Activated CD8-positive, alpha-beta memory T cell treated with anti-CD3 and anti-CD28 coated beads for 36 hours (primary cell): Measurements from ENCODE around the gene P3H3. TPM values are rescaled to one million over a fixed set of nuclear protein-coding genes. Genes with fewer than 3 reads are reported as not detected.

Experiments used
- CTCF ChIA-PET: fragments of 350-600 bp; sonication (Branson Sonifier 250); formaldehyde crosslinking; loops from one replicate; lab custom pipeline; 2021; ENCODE audit warnings: antibody characterized with exemption; lab: Charles Lee
- POLR2A ChIA-PET: fragments of 350-600 bp; sonication (Branson Sonifier 250); formaldehyde crosslinking; loops from one replicate; lab custom pipeline; 2021; ENCODE audit warnings: antibody characterized with exemption; lab: Charles Lee
- total RNA-seq, 2 experiments: library from RNA; stranded (reverse); gene quantifications; one replicate each; pipeline ENCODE4 v1.2.3, GENCODE V29; 2021

P3H3 gene
- total RNA-seq, 2 experiments from 2014 or later, result 1.8 TPM

GRCh38 chr12:6850796-6851152 lies 22.6 kb downstream of the P3H3 start:
- ChIA-PET POLR2A (interaction anchor here (0.8 to 5.0 kb wide), 8 partner anchors 14 to 127 kb away, joined by 3 to 49 read pairs (median 8); partner anchors contain the start of genes COPS7A, LAG3, P3H3 and SPSB2), CTCF (interaction anchor here (0.5 to 5.1 kb wide), 7 partner anchors 15 to 278 kb away, joined by 3 to 29 read pairs (median 7); partner anchors contain the start of genes MLF2 and SPSB2)

GRCh38 chr12:6851153-6851920 lies 23.1 kb downstream of the P3H3 start, which contains the start of gene CDCA3:
TSS of gene CDCA3 (minus strand) at chr12:6851286. CDS start at chr12:6850952, 334 bp downstream.
- POLR2A ChIA-PET, result interaction anchor here (0.8 to 5.0 kb wide), 11 partner anchors 13 to 315 kb away, joined by 3 to 49 read pairs (median 8); partner anchors contain the start of genes COPS7A, LAG3, MLF2 and P3H3
- CTCF ChIA-PET, result interaction anchor here (0.5 to 5.1 kb wide), 11 partner anchors 16 to 278 kb away, joined by 3 to 63 read pairs (median 7); partner anchors contain the start of genes MLF2, SPSB2 and TPI1

DNA sequence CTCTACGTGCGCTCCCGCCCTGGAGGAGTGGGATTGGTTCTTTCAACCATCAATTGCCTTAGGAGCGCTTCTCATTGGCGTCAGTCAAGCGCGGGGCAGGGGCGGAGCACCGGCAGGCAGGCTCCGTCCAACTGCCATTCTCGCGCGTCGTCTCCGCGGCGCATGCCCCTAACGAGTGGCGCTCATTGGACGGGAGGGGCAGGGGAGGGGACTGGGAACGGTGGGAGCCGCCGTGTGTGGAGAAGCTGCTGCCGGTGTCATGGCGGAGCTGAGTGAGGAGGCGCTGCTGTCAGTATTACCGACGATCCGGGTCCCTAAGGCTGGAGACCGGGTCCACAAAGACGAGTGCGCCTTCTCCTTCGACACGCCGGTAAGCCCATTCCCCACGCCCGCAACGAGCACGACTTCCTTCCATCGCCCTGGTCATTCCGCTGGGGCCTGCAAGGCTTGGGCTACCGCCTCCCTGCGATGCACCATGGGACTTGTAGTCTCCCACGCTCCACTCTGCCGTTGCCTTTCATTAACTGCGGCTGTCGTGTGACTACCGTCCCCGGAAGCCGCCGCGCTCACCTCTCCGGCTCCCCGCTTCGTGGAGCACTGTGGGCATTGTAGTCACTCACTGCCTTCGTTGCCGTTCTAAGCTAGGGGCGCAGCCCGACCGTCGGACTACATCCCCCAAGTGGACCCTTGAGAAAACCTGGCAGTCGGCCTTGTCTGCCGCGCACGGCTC lies 23.9 kb downstream of the P3H3 start, which contains the start of gene USP5:
Gene USP5, plus strand, starts transcription at position 230 of the 730 bp plus-strand sequence. Its CDS starts 30 bp downstream, at position 260.
- ChIA-PET POLR2A (interaction anchor here (0.7 to 5.0 kb wide), 13 partner anchors 9 to 316 kb away, joined by 3 to 49 read pairs (median 6); partner anchors contain the start of genes COPS7A, MLF2, P3H3 and SPSB2), CTCF (interaction anchor here (1.3 to 5.1 kb wide), 11 partner anchors 10 to 109 kb away, joined by 4 to 63 read pairs (median 7); partner anchors contain the start of genes MLF2, SPSB2 and TPI1)

GRCh38 chr12:6852651-6853354 lies 24.6 kb downstream of the P3H3 start:
- ChIA-PET POLR2A (interaction anchor here (0.7 to 5.0 kb wide), 10 partner anchors 10 to 165 kb away, joined by 3 to 49 read pairs (median 8); partner anchors contain the start of genes COPS7A, MLF2, SPSB2 and TPI1), CTCF (interaction anchor here (1.0 to 5.1 kb wide), 11 partner anchors 9 to 129 kb away, joined by 3 to 63 read pairs (median 5); partner anchors contain the start of genes COPS7A, PTMS, SPSB2 and TPI1)

- CTCF ChIA-PET, result interaction anchor here (1.0 to 5.1 kb wide), 8 partner anchors 8 to 130 kb away, joined by 3 to 63 read pairs (median 7); partner anchors contain the start of genes COPS7A, PTMS, SPSB2 and TPI1
- POLR2A ChIA-PET, result interaction anchor here (1.2 to 5.0 kb wide), 5 partner anchors 15 to 166 kb away, joined by 3 to 49 read pairs (median 10); partner anchors contain the start of genes COPS7A, SPSB2 and TPI1
Measured at GRCh38 chr12:6853626-6854025, 25.4 kb downstream of the P3H3 start.

DNA sequence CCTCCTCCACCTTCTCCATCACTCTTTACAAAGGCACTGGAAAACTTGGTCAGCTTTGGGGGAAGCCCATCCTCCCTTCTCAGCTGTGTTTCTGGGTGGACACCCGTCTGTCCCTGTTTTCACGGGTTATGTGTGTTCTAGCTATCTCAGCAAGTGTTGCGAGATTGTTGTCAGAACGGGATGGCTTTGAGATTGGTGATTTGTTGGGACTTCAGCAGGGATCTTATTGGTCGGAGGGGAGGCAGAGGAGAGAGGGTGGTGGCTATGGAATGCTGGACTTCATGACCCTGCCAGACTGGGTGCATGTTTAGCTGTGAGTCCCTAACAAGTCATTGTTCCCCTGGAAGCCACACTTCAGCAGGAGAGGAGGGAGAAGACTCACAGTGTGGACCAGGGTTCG lies 25.8 kb downstream of the P3H3 start:
- CTCF ChIA-PET, result interaction anchor here (1.6 to 5.1 kb wide), 5 partner anchors 8 to 130 kb away, joined by 4 to 63 read pairs (median 7); partner anchors contain the start of genes COPS7A and TPI1
- POLR2A ChIA-PET, result interaction anchor here (4.0 to 5.0 kb wide), 2 partner anchors 14 to 19 kb away, joined by 41 to 49 read pairs; partner anchors contain the start of genes SPSB2 and TPI1

- ChIA-PET POLR2A (interaction anchor here (5.0 kb wide), 1 partner anchor 13 kb away, joined by 49 read pairs; the partner anchor contains the start of gene TPI1), CTCF (interaction anchor here (0.7 to 4.9 kb wide), 3 partner anchors 12 to 20 kb away, joined by 3 to 63 read pairs (median 7); partner anchors contain the start of gene TPI1)
Measured at GRCh38 chr12:6855322-6855721, 27.1 kb downstream of the P3H3 start.

- POLR2A ChIA-PET, result interaction anchor here (0.9 kb wide), 1 partner anchor 13 kb away, joined by 3 read pairs; no protein-coding TSS in a partner anchor
- CTCF ChIA-PET, result interaction anchor here (1.0 to 1.5 kb wide), 2 partner anchors 11 to 33 kb away, joined by 3 read pairs; no protein-coding TSS in a partner anchor
Measured at GRCh38 chr12:6858799-6859198, 30.6 kb downstream of the P3H3 start.

GRCh38 chr12:6860116-6860515 lies 31.9 kb downstream of the P3H3 start:
- CTCF ChIA-PET, result interaction anchor here (1.5 kb wide), 1 partner anchor 34 kb away, joined by 3 read pairs; no protein-coding TSS in a partner anchor
- POLR2A ChIA-PET, result no interaction called here

GRCh38 chr12:6860942-6861341 lies 32.7 kb downstream of the P3H3 start:
- CTCF ChIA-PET, result interaction anchor here (1.2 to 1.4 kb wide), 3 partner anchors 8 to 11 kb away, joined by 5 to 7 read pairs (median 5); no protein-coding TSS in a partner anchor
- POLR2A ChIA-PET, result no interaction called here

DNA sequence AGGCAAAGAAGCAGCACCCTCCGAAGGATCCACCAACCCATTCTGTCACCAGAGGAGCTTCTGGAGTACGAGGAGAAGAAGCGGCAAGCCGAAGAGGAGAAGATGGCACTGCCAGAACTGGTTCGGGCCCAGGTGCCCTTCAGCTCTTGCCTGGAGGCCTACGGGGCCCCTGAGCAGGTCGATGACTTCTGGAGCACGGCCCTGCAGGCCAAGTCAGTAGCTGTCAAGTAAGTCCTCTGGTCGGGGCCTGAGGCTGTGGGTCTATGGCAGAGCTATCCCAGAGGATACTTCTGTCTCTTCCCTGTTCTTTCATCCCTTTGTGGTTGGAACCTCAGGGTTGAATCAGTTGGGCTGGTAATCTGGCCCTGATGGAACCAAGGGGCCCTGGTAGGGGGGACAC lies 33.2 kb downstream of the P3H3 start:
- POLR2A ChIA-PET, result no interaction called here
- CTCF ChIA-PET, result interaction anchor here (1.2 to 1.4 kb wide), 3 partner anchors 8 to 11 kb away, joined by 5 to 7 read pairs (median 5); no protein-coding TSS in a partner anchor

GRCh38 chr12:6863033-6863432 lies 34.8 kb downstream of the P3H3 start:
- ChIA-PET CTCF (interaction anchor here (0.9 to 7.9 kb wide), 2 partner anchors 9 to 10 kb away, joined by 6 to 63 read pairs; partner anchors contain the start of genes CDCA3 and USP5), POLR2A (no interaction called here)

GRCh38 chr12:6863586-6864321 lies 35.5 kb downstream of the P3H3 start:
- ChIA-PET CTCF (interaction anchor here (0.9 to 7.9 kb wide), 4 partner anchors 8 to 27 kb away, joined by 3 to 63 read pairs (median 4); partner anchors contain the start of genes CDCA3 and USP5), POLR2A (interaction anchor here (0.7 to 1.6 kb wide), 2 partner anchors 13 to 789 kb away, joined by 3 read pairs; partner anchors contain the start of gene CDCA3)

DNA sequence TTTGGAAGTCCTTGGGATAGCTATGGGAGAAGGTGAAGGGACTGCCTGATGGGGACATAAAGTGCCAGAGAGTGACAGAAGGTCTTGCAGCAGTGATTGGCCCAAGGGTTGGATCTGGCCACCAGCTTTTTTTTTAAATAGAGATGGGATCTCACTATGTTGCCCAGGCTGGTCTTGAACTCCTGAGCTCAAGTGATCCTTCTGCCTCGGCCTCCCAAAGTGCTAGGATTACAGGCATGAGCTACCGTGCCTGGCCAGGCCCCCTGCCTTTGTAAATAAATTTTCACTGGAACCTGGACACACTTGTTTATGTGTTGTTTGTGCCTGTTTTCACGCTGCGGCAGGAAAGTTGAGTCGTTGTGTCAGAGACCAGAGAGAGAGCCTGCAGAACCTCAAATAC lies 37.1 kb downstream of the P3H3 start:
- POLR2A ChIA-PET, result interaction anchor here (0.9 to 1.6 kb wide), 2 partner anchors 13 to 14 kb away, joined by 3 to 4 read pairs; partner anchors contain the start of gene CDCA3
- CTCF ChIA-PET, result interaction anchor here (1.9 to 7.9 kb wide), 2 partner anchors 12 to 99 kb away, joined by 4 to 63 read pairs; partner anchors contain the start of genes CDCA3, PTMS and USP5

- POLR2A ChIA-PET, result interaction anchor here (0.6 to 4.8 kb wide), 6 partner anchors 13 to 123 kb away, joined by 3 to 49 read pairs (median 4); partner anchors contain the start of genes CDCA3, MLF2 and USP5
- CTCF ChIA-PET, result interaction anchor here (1.2 to 7.9 kb wide), 6 partner anchors 13 to 114 kb away, joined by 3 to 63 read pairs (median 4); partner anchors contain the start of genes CDCA3, PTMS and USP5
Measured at GRCh38 chr12:6866163-6866919, 38.1 kb downstream of the P3H3 start.
